ENCODE data around the gene ERC2.

- TF ChIP-seq CTCF (conservative IDR thresholded peaks at IDR 0.05; ENCODE audit: low read length): no peak
- TF ChIP-seq EZH2phosphoT487 (IDR thresholded peaks at IDR 0.05; ENCODE audit: borderline replicate concordance): no peak
Observed at GRCh38 chr3:56147354-56147753, 320.9 kb downstream of the ERC2 start.
